A673 (cell line): ENCODE data around the gene SF3A1.

Experiments used
- EZH2 ChIP-seq: fragments of 200-600 bp; sonication (generic); IDR thresholded peaks from 2 replicates; pipeline ENCODE4 v1.6.1; 2017; ENCODE audit warnings: borderline replicate concordance, low read depth, mild to moderate bottlenecking, mixed read lengths, antibody characterized with exemption, low read length; ENCODE audit not compliant: poor library complexity, severe bottlenecking
- TF ChIP-seq, protein P1 (sequence below): fragments of 300-800, 200-600 bp; sonication (generic); conservative IDR thresholded peaks from 2 replicates; pipeline ENCODE4 v1.5.1; 2017; ENCODE audit warnings: low read depth, mild to moderate bottlenecking, antibody characterized with exemption, low read length, moderate library complexity, mixed read lengths

DNA sequence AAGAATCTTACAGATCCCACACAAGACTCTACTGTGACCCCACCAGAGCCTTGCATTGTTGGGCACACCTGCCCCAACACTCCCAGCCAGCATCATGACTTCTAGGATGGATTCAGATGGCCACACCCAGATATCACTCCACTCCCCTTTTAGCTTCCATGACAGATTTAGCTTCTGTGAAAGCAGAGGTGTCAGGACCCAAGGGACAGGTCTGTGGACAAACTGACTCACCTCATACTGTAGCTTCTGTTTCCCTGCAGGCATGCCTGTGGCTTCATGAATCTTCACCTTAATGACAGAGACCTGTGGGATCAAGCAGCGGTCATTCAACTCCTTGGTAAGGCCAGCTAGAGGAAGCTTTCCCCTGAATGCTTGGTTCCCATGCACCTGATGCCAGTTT lies 21.5 kb downstream of the SF3A1 start:
- TF ChIP-seq, protein P1, sequence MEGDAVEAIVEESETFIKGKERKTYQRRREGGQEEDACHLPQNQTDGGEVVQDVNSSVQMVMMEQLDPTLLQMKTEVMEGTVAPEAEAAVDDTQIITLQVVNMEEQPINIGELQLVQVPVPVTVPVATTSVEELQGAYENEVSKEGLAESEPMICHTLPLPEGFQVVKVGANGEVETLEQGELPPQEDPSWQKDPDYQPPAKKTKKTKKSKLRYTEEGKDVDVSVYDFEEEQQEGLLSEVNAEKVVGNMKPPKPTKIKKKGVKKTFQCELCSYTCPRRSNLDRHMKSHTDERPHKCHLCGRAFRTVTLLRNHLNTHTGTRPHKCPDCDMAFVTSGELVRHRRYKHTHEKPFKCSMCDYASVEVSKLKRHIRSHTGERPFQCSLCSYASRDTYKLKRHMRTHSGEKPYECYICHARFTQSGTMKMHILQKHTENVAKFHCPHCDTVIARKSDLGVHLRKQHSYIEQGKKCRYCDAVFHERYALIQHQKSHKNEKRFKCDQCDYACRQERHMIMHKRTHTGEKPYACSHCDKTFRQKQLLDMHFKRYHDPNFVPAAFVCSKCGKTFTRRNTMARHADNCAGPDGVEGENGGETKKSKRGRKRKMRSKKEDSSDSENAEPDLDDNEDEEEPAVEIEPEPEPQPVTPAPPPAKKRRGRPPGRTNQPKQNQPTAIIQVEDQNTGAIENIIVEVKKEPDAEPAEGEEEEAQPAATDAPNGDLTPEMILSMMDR: no peak
- TF ChIP-seq EZH2: no peak
